HCEC 1CT (cell line): ENCODE results near the gene HIBADH.
"Not testable (repeated sequence)": the region's sequence is repeated elsewhere in the genome, so short reads cannot be mapped to it uniquely, and the experiment has no call there.

Experiments
- DNase-seq: peaks from one replicate; pipeline ENCODE4 v3.0.0-alpha.2; 2017

HIBADH gene

DNA sequence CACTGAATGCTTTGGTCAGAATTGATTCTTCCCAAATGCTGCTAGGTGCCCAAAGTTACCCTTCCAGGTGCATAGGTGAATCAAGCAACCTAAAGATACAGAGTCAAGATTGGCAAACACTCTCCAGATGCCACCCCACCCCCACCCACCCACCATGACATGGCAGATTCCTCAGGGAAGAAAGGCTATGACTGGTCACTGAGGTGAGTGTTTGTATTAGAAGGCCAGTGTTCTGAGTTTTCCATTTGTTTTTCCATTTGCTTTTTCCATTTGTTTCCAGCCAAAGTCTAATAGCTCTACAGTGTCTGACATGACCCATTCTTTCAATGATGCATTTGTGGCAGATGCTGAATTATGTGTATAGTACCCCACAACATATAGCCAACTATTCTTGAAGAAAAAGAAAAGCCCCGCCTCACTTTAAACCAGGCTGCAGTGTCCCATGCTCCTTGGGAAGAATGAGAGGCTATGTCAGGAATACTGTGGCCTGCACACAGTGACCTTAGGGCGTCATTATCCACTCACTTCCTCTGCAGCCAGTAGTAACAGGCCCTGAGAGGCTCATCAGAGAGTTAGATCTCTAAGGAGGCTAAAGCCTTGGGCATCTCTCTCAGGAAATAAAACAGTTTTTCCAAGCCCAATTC, 16.1 kb upstream of the HIBADH start:
- peak; percentile 58 for DNase-seq

DNA sequence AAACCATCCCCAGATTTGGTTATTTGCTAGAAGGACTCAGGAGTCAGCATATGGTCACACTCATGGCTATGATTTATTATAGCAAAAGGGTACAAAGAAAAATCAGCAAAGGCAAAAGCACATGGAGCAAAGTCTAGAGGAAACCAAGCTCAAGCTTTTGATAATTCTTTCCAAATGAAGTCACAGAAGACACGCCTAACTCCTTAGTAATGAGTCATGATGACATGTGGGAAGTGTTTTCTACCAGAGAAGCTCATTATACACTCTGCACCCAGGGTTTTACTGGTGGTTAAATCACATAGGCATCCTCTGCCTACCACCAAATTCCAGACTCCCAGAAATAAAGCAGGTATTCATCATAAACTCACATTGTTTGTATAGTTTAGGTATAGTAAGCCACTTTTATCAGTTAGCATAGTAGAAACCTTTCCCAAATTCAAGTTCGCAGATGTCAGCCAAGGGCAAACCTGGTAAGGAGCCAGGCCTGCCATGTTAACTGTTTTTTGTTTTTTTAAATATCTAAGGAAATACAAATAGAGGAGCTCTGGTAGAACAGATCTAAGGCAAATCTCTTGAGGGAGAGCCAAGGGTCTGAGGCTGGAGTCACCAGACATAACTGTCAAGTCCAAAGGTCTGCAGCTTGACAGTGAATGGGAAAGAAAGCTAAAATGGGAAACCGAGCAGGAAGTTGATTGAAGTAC, 15.4 kb upstream of the HIBADH start:
- peak; percentile 97 for DNase-seq

DNA sequence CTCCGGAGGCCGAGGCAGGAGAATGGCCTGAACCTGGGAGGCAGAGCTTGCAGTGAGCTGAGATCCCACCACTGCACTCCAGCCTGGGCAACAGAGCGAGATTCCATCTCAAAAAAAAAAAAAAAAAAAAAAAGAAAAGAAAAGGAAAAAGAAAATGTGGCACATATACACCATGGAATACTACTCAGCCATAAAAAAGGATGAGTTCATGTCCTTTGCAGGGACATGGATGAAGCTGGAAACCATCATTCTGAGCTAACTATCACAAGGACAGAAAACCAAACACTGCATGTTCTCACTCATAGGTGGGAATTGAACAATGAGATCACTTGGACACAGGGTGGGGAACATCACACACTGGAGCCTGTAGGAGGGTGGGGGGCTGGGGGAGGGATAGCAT, 11.4 kb upstream of the HIBADH start:
- not testable (repeated sequence) for DNase-seq

DNA sequence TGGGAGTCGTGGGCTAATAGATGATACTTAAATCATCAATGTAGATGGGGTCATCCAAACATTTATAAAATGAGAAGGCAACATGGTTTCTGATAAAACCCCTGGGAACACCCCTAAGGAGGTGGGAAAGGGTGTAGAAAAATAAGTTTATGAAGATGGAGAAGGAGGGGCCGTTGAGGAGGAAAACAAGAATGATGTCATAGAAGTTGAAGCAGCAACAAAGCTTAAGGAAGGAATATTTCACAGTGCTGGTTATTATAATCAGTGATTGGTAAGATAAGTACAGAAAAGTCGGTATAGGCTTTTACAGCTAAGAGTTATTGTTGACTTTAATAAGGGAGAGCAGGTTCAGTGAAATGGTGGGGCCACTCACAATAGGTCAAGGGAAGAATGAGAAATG, 9.0 kb upstream of the HIBADH start:
- no peak for DNase-seq

DNA sequence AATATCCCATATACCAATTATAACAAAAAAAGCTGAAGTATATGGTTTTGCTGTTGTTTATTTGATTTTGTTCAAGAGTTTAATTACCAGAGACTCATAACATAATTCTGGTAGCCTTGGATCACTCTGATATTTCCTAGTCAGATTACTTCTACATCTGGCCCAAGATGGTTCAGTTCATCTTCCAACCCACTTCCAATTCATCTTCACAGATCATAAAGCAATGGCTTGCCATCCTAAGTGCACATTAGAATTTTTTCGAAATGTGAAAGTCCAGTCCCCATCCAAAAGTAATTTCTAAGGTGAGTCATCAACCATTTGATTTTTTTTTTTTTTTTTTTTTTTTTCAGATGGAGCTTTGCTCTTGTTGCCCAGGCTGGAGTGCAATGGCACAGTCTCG, 8.0 kb upstream of the HIBADH start:
- no peak for DNase-seq

GRCh38 chr7:27670177-27670576, 7.5 kb upstream of the HIBADH start:
- no peak for DNase-seq

GRCh38 chr7:27665531-27665930, 2.8 kb upstream of the HIBADH start:
- no peak for DNase-seq

DNA sequence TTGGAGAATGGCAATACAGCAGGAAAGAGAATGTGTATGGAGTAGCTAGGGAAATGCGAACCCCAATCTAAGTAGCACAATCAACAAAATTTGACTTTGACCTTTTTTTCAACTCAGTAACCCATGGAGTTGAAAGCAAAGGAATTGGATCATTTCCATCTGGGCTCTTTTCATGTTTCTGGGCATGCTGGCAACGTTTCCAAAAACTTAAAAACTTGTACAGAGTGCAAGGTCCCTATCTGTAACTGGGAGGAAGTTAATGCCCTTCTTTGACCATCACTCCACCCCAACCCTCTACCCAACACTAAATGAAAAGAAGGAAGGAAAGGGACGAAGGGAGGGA, 1.3 kb upstream of the HIBADH start:
- DNase-seq, result no peak

GRCh38 chr7:27661811-27662489, 733 bp downstream of the HIBADH start:
- DNase-seq, result no peak

GRCh38 chr7:27656724-27657123, 6.0 kb downstream of the HIBADH start:
- no peak for DNase-seq

- DNase-seq, result no peak
Measured at GRCh38 chr7:27655184-27655583, 7.5 kb downstream of the HIBADH start.

GRCh38 chr7:27652518-27652917, 10.2 kb downstream of the HIBADH start:
- no peak for DNase-seq

GRCh38 chr7:27651702-27652101, 11.0 kb downstream of the HIBADH start:
- DNase-seq, result peak; percentile 47

DNA sequence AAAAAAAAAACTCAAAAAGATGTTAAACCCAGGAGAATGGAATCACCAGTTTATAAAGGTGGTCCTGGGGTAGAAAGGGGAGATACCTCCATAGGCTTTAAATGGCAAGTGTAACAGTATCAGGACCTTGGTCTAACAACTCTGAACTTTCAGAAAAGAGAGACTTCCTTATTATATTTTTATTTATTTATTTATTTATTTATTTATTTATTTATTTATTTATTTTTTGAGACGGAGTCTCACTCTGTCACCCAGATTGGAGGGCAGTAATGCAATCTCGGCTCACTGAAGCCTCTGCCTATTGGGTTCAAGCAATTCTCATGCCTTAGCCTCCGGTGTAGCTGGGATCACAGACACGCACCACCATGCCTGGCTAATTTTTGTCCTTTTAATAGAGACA, 12.4 kb downstream of the HIBADH start:
- DNase-seq, result no peak

- DNase-seq, result no peak
Measured at GRCh38 chr7:27647489-27647888, 15.2 kb downstream of the HIBADH start.

DNA sequence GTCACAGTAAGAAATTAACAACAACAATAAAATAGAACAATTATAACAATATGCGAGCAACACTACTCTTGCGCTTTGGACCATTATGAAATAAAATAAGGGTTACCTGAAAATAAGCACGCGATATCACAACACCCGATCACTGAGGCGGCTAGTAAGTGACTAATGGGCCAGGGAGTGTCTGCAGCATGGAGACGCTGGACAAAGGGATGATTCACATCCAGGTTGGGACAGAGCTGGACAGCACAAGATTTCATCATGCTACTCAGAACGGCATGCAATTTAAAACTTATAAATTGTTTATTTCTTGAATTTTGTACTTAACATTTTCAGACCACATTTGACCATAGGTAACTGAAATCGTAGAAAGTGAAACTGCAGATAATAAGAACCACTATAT, 15.6 kb downstream of the HIBADH start:
- DNase-seq, result peak; percentile 76

DNA sequence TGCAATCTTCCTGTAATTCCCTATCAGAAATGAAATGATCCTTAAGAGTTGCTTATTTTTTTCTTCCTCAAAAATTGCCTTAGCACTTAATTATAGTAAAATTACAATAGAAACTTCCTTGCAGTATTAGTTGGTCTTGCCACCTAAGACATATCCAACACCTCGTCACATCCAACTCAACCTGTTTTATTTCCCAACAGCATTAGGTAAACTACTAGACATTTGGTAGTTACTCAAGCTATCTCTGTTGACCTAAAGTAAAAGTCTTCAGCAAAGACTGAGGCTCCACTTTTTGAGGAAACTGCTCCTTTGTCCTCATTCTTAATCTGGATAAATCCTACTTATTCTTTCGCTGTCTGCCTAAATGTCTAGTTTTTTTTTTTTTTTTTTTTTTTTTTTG, 20.4 kb downstream of the HIBADH start:
- no peak for DNase-seq

DNA sequence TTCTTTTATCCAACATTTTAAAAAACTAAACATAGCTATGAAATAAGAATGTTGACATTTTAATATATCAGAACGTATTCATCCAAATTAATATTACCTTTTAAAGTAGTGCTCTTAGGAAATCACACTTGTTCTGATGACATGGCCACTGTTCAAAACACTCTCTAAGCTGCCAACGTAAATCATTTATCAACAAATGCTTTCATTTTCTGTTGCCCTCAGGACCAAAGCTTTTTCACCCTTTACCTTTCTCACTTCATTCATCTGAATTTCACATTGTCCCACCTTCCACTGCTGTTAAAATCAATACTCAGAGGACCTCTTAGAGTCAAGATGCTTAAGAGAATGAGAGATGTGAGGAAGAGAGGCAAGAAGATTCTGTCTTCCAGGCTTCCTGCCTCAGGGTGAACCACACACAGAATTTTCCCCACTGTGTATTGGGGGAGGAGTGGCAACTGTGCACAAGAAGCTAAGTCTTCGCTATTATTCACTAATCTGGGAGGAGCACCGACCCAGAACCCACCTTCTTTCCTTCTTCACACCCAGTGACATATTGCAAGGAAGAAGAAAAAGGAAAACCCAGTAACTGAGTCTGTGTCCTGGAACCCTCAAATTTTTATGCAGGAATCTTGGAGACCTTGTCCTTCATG, 21.0 kb downstream of the HIBADH start:
- no peak for DNase-seq

DNA sequence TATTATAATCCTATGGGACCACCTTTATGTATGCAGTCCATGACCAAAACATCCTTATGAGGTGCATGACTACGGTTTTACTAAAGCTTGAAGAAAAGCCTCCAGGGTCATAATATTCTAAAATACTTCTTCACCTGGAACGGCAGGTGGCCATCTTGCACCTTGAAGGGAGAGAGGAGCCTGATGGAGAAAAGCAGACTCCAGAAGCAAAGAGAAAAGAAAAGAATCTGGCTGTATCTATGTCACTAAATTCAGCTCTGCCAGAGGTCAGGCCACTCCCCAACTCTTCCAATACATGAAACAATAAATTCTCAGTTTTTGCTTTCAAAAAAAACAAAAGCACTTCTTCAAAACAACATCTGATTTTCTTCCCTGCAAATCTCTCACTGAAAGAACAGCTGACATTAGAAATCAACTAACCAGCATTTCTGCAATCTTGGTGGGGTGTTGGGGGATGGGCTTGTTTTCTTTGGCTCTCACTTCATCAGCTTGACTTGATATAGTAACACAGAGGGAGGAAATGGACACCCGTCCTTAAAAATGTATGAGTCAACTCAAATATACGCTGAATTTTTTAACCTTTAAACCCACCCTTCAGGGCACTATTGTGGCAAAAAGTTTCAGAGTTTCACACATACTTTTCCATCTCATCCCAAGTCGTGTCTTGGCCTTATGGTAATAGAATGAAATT, 21.7 kb downstream of the HIBADH start:
- peak; percentile 73 for DNase-seq

DNA sequence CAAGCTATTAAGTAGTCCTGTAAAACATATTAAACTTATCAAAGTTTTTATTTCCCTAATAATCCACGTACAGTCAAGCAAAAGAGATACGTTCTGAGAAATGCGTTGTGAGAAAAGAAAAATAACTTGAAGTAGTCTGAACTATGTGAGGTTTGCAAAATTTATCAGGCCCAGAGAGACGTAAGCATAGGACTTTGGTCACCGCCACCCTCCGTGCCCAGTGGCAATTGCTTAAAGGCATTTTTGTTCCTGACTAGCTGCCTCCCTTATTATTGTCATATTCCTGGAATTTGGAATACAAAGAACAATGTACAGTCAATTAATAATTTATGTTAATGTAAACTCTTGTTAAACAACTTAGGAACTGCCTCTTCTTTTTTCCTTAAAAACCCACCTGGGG, 22.8 kb downstream of the HIBADH start:
- DNase-seq, result no peak

GRCh38 chr7:27639048-27639447, 23.6 kb downstream of the HIBADH start:
- not testable (repeated sequence) for DNase-seq

GRCh38 chr7:27636326-27637006, 26.2 kb downstream of the HIBADH start:
- DNase-seq, result no peak

- DNase-seq, result no peak
Measured at GRCh38 chr7:27635728-27636127, 27.0 kb downstream of the HIBADH start.
